Keratinocyte (primary cell): ENCODE results near the gene MYO19. TPM values are rescaled to one million over a fixed set of nuclear protein-coding genes. Genes with fewer than 3 reads are reported as not detected.

Source experiments
- DNase-seq: peaks from one replicate; pipeline ENCODE4 v3.0.0-alpha.2; 2011; ENCODE audit warnings: low read depth, missing footprints, low spot score
- FAIRE-seq: peaks from 2 replicates; lab custom pipeline; 2011; peaks lifted over from hg19 to GRCh38; lab: Jason Lieb, UNC
- H2AFZ ChIP-seq: 2 replicates; pipeline ENCODE4 v1.6.0; 2012; ENCODE audit warnings: low read length, control low read depth, inconsistent platforms; ENCODE audit not compliant: control insufficient read depth
- H3K27ac ChIP-seq: 2 replicates; pipeline ENCODE4 v1.5.1; 2011; ENCODE audit warnings: low read length; ENCODE audit not compliant: control insufficient read depth, insufficient read depth
- H3K27me3 ChIP-seq: 3 replicates; pipeline ENCODE4 v1.6.0; 2011; ENCODE audit warnings: low read length; ENCODE audit not compliant: control insufficient read depth, insufficient read depth; ENCODE audit errors: extremely low read depth
- H3K36me3 ChIP-seq, 2 experiments: 2 replicates in 1 of 2; 3 replicates in 1 of 2; pipeline ENCODE4 v1.5.1; 2011; ENCODE audit warnings: low read length in 2 of 2, mild to moderate bottlenecking in 1 of 2; ENCODE audit not compliant: control insufficient read depth in 2 of 2, insufficient read depth in 2 of 2; ENCODE audit errors: extremely low read depth in 1 of 2
- H3K4me1 ChIP-seq: 3 replicates; pipeline ENCODE4 v1.5.1; 2011; ENCODE audit warnings: low read length; ENCODE audit not compliant: control insufficient read depth, insufficient read depth; ENCODE audit errors: extremely low read depth
- H3K4me2 ChIP-seq: 3 replicates; pipeline ENCODE4 v1.6.0; 2011; ENCODE audit warnings: low read depth, low read length; ENCODE audit not compliant: control insufficient read depth, insufficient read depth; ENCODE audit errors: extremely low read depth
- H3K4me3 ChIP-seq, 3 experiments: fragments of 200-600 bp in 1 of 3; sonication (generic) in 1 of 3; 2 replicates in 2 of 3; 3 replicates in 1 of 3; pipeline ENCODE4 v1.5.1; 2011 to 2016; ENCODE audit warnings: low read length in 3 of 3, mild to moderate bottlenecking in 3 of 3, control low read depth in 2 of 3, inconsistent platforms in 1 of 3, low read depth in 1 of 3, mixed read lengths in 1 of 3, mixed run types in 1 of 3, moderate library complexity in 1 of 3; ENCODE audit not compliant: control insufficient read depth in 2 of 3, insufficient read depth in 2 of 3; ENCODE audit errors: extremely low read depth in 1 of 3
- H3K79me2 ChIP-seq: 2 replicates; pipeline ENCODE4 v1.6.0; 2012; ENCODE audit warnings: low read length; ENCODE audit not compliant: control insufficient read depth, insufficient read depth
- H3K9ac ChIP-seq: 3 replicates; pipeline ENCODE4 v1.6.0; 2011; ENCODE audit warnings: low read length; ENCODE audit not compliant: control insufficient read depth, insufficient read depth; ENCODE audit errors: extremely low read depth
- H3K9me1 ChIP-seq: 3 replicates; pipeline ENCODE4 v1.6.0; 2011; ENCODE audit warnings: low read length; ENCODE audit not compliant: control insufficient read depth, insufficient read depth; ENCODE audit errors: extremely low read depth
- H3K9me3 ChIP-seq: 2 replicates; pipeline ENCODE4 v1.5.1; 2012; ENCODE audit warnings: low read depth, low read length; ENCODE audit not compliant: control insufficient read depth
- H4K20me1 ChIP-seq: 3 replicates; pipeline ENCODE4 v1.6.0; 2011; ENCODE audit warnings: low read length; ENCODE audit not compliant: control insufficient read depth, insufficient read depth; ENCODE audit errors: extremely low read depth
- CTCF ChIP-seq, 3 experiments: IDR thresholded peaks in 1 of 3; conservative IDR thresholded peaks in 1 of 3; optimal IDR thresholded peaks in 1 of 3; 2 replicates in 2 of 3; 3 replicates in 1 of 3; pipeline versions ENCODE3 to v1.5.1; 2011; ENCODE audit warnings: low read length in 3 of 3, mild to moderate bottlenecking in 3 of 3, moderate library complexity in 2 of 3, control low read depth in 1 of 3, inconsistent platforms in 1 of 3; ENCODE audit not compliant: insufficient read depth in 2 of 3; ENCODE audit errors: extremely low read depth in 1 of 3
- EZH2 ChIP-seq: IDR thresholded peaks from one replicate; pipeline ENCODE4 v1.6.1; 2012; ENCODE audit warnings: inconsistent platforms, mild to moderate bottlenecking, low read length, moderate library complexity
- dilution Hi-C: fragments of 300-500 bp; cut with MboI; formaldehyde crosslinking; loops from one replicate; pipeline ENCODE4 v1.7.0; 2020; ENCODE audit warnings: low sequenced_read_pairs; ENCODE audit not compliant: extremely low pct_ligation_motif_present
- polyA plus RNA-seq, 5 experiments: library from polyadenylated mRNA; depleted of rRNA in 3 of 5; stranded (reverse) in 3 of 5; stranded (forward) in 1 of 5; unstranded in 1 of 5; fragments of >200 nt; gene quantifications; 1 replicate in 1 of 5; 2 replicates in 3 of 5; 3 replicates in 1 of 5; pipeline versions ENCODE4 v1.2.1 to v1.2.3, GENCODE V29; 2011 to 2012; ENCODE audit warnings: missing spikeins in 2 of 5, low read depth in 1 of 5, low replicate concordance in 1 of 5

Gene MYO19
- polyA plus RNA-seq, 1 donor (not counting 4 experiments of a cell fraction or from before 2014, with no cell fraction given), result 47.9 TPM

GRCh38 chr17:36542755-36543154 is 8.1 kb upstream of the MYO19 start:
- Histone ChIP-seq H3K4me3 (no peak overlapping the region), H3K9me1 (no peaks in the 10 kb centered on the region), H3K9ac (no peak overlapping the region), H3K4me2 (no peak overlapping the region), H3K9me3 (no peaks in the 10 kb centered on the region), H3K27me3 (no peaks in the 10 kb centered on the region), H3K4me1 (peaks cover 13% of the 10 kb centered on the region), H2AFZ (no peak overlapping the region), H3K79me2 (peaks cover 50% of the 10 kb centered on the region), H3K27ac (no peak overlapping the region), H4K20me1 (peaks cover 3% of the 10 kb centered on the region), H3K36me3 (peaks cover 2 to 9% of the 10 kb centered on the region in 2 experiments)
- TF ChIP-seq EZH2 (no peak), CTCF (optimal IDR thresholded peaks at IDR 0.05 in 1 of 3, IDR thresholded peaks at IDR 0.05 in 1 of 3, conservative IDR thresholded peaks at IDR 0.05 in 1 of 3; ENCODE audit: extremely low read depth in 1 of 3, insufficient read depth in 2 of 3, low read length in 3 of 3) (no peak)
- FAIRE-seq, result no peak
- DNase-seq, result no peak
- dilution Hi-C loops, result no loop called here

GRCh38 chr17:36540696-36541095 is 6.0 kb upstream of the MYO19 start:
- no peaks in the 10 kb centered on the region for H3K27me3 ChIP-seq
- H3K9me3 ChIP-seq, result no peaks in the 10 kb centered on the region
- no peak overlapping the region for H3K4me3 ChIP-seq
- TF ChIP-seq CTCF (optimal IDR thresholded peaks at IDR 0.05 in 1 of 3, IDR thresholded peaks at IDR 0.05 in 1 of 3, conservative IDR thresholded peaks at IDR 0.05 in 1 of 3; ENCODE audit: extremely low read depth in 1 of 3, insufficient read depth in 2 of 3, low read length in 3 of 3), result no peak
- no peak for TF ChIP-seq EZH2
- no peak overlapping the region for H2AFZ ChIP-seq
- no peak overlapping the region for H3K4me2 ChIP-seq
- no peak overlapping the region for H3K27ac ChIP-seq
- dilution Hi-C loops, result no loop called here
- peaks cover 8 to 11% of the 10 kb centered on the region in 2 experiments for H3K36me3 ChIP-seq
- no peak overlapping the region for H3K9ac ChIP-seq
- H4K20me1 ChIP-seq, result no peaks in the 10 kb centered on the region
- no peak for FAIRE-seq
- no peaks in the 10 kb centered on the region for H3K9me1 ChIP-seq
- peaks cover 40% of the 10 kb centered on the region for H3K79me2 ChIP-seq
- H3K4me1 ChIP-seq, result peaks cover 10% of the 10 kb centered on the region
- DNase-seq, result no peak
